ENCODE results near the gene HSPA1L.

HSPA1L gene

GRCh38 chr6:31796993-31797385, 18.1 kb downstream of the HSPA1L start:
- no peak for TF ChIP-seq CTCF (IDR thresholded peaks at IDR 0.05)

GRCh38 chr6:31795616-31796298, 19.3 kb downstream of the HSPA1L start, which contains the start of gene VARS1:
VARS1 (minus strand) TSS chr6:31795752; CDS start chr6:31795217, 535 bp downstream.
- TF ChIP-seq CTCF (IDR thresholded peaks at IDR 0.05) = peak; percentile 70

- TF ChIP-seq CTCF (IDR thresholded peaks at IDR 0.05) = no peak
These were observed 20.0 kb downstream of the HSPA1L start for GRCh38 chr6:31794866-31795615.

- no peak for TF ChIP-seq CTCF (IDR thresholded peaks at IDR 0.05)
These were observed 20.7 kb downstream of the HSPA1L start for GRCh38 chr6:31794294-31794865.

GRCh38 chr6:31792761-31793171, 22.3 kb downstream of the HSPA1L start:
- no peak for TF ChIP-seq CTCF (IDR thresholded peaks at IDR 0.05)

GRCh38 chr6:31792090-31792374, 23.1 kb downstream of the HSPA1L start:
- no peak for TF ChIP-seq CTCF (IDR thresholded peaks at IDR 0.05)

- peak; percentile 50 for TF ChIP-seq CTCF (IDR thresholded peaks at IDR 0.05)
These were observed 23.6 kb downstream of the HSPA1L start for GRCh38 chr6:31791324-31792089.
